ENCODE data around the gene PON3.

The PON3 gene

GRCh38 chr7:95404316-95404865 lies 8.2 kb upstream of the PON3 start:
- H3K79me2 ChIP-seq (ENCODE audit: insufficient read depth, low read length), result no peaks in the 10 kb centered on the region
- no peaks in the 10 kb centered on the region for H3K27me3 ChIP-seq (ENCODE audit: insufficient read depth, low read length)
- H2AFZ ChIP-seq (ENCODE audit: low read length), result no peak overlapping the region
- H3K4me2 ChIP-seq (ENCODE audit: low read length), result no peak overlapping the region
- no peaks in the 10 kb centered on the region for H3K4me1 ChIP-seq (ENCODE audit: insufficient read depth, low read length, severe bottlenecking)
- H3K36me3 ChIP-seq (ENCODE audit: insufficient read depth, low read length), result no peaks in the 10 kb centered on the region; the same call in 1 of the 2 replicates
- H3K9me2 ChIP-seq (ENCODE audit: low read depth, low read length), result no peaks in the 10 kb centered on the region
- H3F3A ChIP-seq (ENCODE audit: insufficient read depth, low read length), result no peaks in the 10 kb centered on the region
- TF ChIP-seq EZH2 (IDR thresholded peaks at IDR 0.05; ENCODE audit: borderline replicate concordance, low read length), result no peak
- TF ChIP-seq CTCF (IDR thresholded peaks at IDR 0.05; ENCODE audit: low read length), result no peak
- no peaks in the 10 kb centered on the region for H3K9me3 ChIP-seq (ENCODE audit: low read length)
- no peaks in the 10 kb centered on the region for H4K20me1 ChIP-seq (ENCODE audit: insufficient read depth, low read length)
- H3K4me3 ChIP-seq (ENCODE audit: low read depth, low read length, poor library complexity, severe bottlenecking), result no peak overlapping the region
- H3K9ac ChIP-seq (ENCODE audit: low read length), result no peak overlapping the region
- H3K27ac ChIP-seq (ENCODE audit: low read depth, low read length, poor library complexity, severe bottlenecking), result no peak overlapping the region

- H3K9me3 ChIP-seq (ENCODE audit: low read length), result no peaks in the 10 kb centered on the region
- no peak overlapping the region for H3K27ac ChIP-seq (ENCODE audit: low read depth, low read length, poor library complexity, severe bottlenecking)
- no peaks in the 10 kb centered on the region for H3K36me3 ChIP-seq (ENCODE audit: insufficient read depth, low read length)
- no peak overlapping the region for H3K4me3 ChIP-seq (ENCODE audit: low read depth, low read length, poor library complexity, severe bottlenecking)
- no peaks in the 10 kb centered on the region for H3K9me2 ChIP-seq (ENCODE audit: low read depth, low read length)
- no peaks in the 10 kb centered on the region for H3K79me2 ChIP-seq (ENCODE audit: insufficient read depth, low read length)
- H3K4me1 ChIP-seq (ENCODE audit: insufficient read depth, low read length, severe bottlenecking), result no peaks in the 10 kb centered on the region
- H3F3A ChIP-seq (ENCODE audit: insufficient read depth, low read length), result no peaks in the 10 kb centered on the region
- H3K27me3 ChIP-seq (ENCODE audit: insufficient read depth, low read length), result no peaks in the 10 kb centered on the region
- no peak overlapping the region for H3K9ac ChIP-seq (ENCODE audit: low read length)
- no peak for TF ChIP-seq CTCF (IDR thresholded peaks at IDR 0.05; ENCODE audit: low read length)
- TF ChIP-seq EZH2 (IDR thresholded peaks at IDR 0.05; ENCODE audit: borderline replicate concordance, low read length), result no peak
- no peak overlapping the region for H3K4me2 ChIP-seq (ENCODE audit: low read length)
- no peaks in the 10 kb centered on the region for H4K20me1 ChIP-seq (ENCODE audit: insufficient read depth, low read length)
- no peak overlapping the region for H2AFZ ChIP-seq (ENCODE audit: low read length)
Observed at GRCh38 chr7:95398155-95398940, 2.2 kb upstream of the PON3 start.

- no peak overlapping the region for H3K27ac ChIP-seq (ENCODE audit: low read depth, low read length, poor library complexity, severe bottlenecking)
Observed at GRCh38 chr7:95397381-95397780, 1.2 kb upstream of the PON3 start.

More at GRCh38 chr7:95397381-95397780, 1.2 kb upstream of the PON3 start:
- Histone ChIP-seq H4K20me1 (ENCODE audit: insufficient read depth, low read length) (no peaks in the 10 kb centered on the region), H3K9ac (ENCODE audit: low read length) (no peak overlapping the region), H3K79me2 (ENCODE audit: insufficient read depth, low read length) (no peaks in the 10 kb centered on the region), H3K4me3 (ENCODE audit: low read depth, low read length, poor library complexity, severe bottlenecking) (no peak overlapping the region), H3K9me3 (ENCODE audit: low read length) (no peaks in the 10 kb centered on the region), H3F3A (ENCODE audit: insufficient read depth, low read length) (no peaks in the 10 kb centered on the region), H3K27me3 (ENCODE audit: insufficient read depth, low read length) (no peaks in the 10 kb centered on the region), H3K4me1 (ENCODE audit: insufficient read depth, low read length, severe bottlenecking) (no peaks in the 10 kb centered on the region), H3K36me3 (ENCODE audit: insufficient read depth, low read length) (no peaks in the 10 kb centered on the region), H3K9me2 (ENCODE audit: low read depth, low read length) (no peaks in the 10 kb centered on the region), H3K4me2 (ENCODE audit: low read length) (no peak overlapping the region), H2AFZ (ENCODE audit: low read length) (no peak overlapping the region)
- TF ChIP-seq EZH2 (IDR thresholded peaks at IDR 0.05; ENCODE audit: borderline replicate concordance, low read length) (no peak), CTCF (IDR thresholded peaks at IDR 0.05; ENCODE audit: low read length) (no peak)
